ENCODE data around the gene UBE2A.
A peak's percentile ranks its signal among the peaks of the same experiment; 100 is the strongest.

The UBE2A gene

GRCh38 chrX:119606280-119607017 is 32.1 kb downstream of the UBE2A start, which contains the start of gene NKRF:
NKRF (minus strand) TSS chrX:119606424.
- peak; percentile 70 to 78 for DNase-seq (ENCODE audit: low read depth in 2 of 2, low spot score in 1 of 2)

GRCh38 chrX:119607018-119607389 is 32.6 kb downstream of the UBE2A start:
- DNase-seq (ENCODE audit: low read depth in 2 of 2, low spot score in 1 of 2): no peak

- DNase-seq (ENCODE audit: low read depth in 2 of 2, low spot score in 1 of 2): no peak
These were observed 40.4 kb downstream of the UBE2A start for GRCh38 chrX:119614776-119615175.

GRCh38 chrX:119617517-119618164 is 43.3 kb downstream of the UBE2A start:
- no peak for DNase-seq (ENCODE audit: low read depth in 2 of 2, low spot score in 1 of 2)

GRCh38 chrX:119618439-119618838 is 44.1 kb downstream of the UBE2A start:
- DNase-seq (ENCODE audit: low read depth in 2 of 2, low spot score in 1 of 2): no peak

- no peak for DNase-seq (ENCODE audit: low read depth in 2 of 2, low spot score in 1 of 2)
These were observed 48.2 kb downstream of the UBE2A start for GRCh38 chrX:119622356-119623232.

DNA sequence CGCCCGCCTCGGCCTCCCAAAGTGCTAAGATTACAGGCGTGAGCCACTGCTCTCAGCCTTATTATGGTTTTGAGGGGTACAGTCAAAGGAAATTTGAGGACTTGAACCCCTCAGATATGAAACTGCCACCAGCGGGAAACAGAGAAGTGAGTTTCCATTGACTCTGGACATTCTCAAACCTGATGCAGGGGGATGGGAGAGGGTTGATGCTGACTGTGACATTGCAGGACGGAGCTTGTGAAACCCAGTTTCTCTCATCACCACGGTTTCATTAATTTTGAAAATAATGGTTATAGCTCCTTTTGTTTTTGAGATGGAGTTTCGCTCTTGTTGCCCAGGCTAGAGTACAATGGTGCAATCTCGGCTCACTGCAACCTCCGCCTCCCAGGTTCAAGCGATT is 50.1 kb downstream of the UBE2A start:
- no peak for DNase-seq (ENCODE audit: low read depth in 2 of 2, low spot score in 1 of 2)

DNA sequence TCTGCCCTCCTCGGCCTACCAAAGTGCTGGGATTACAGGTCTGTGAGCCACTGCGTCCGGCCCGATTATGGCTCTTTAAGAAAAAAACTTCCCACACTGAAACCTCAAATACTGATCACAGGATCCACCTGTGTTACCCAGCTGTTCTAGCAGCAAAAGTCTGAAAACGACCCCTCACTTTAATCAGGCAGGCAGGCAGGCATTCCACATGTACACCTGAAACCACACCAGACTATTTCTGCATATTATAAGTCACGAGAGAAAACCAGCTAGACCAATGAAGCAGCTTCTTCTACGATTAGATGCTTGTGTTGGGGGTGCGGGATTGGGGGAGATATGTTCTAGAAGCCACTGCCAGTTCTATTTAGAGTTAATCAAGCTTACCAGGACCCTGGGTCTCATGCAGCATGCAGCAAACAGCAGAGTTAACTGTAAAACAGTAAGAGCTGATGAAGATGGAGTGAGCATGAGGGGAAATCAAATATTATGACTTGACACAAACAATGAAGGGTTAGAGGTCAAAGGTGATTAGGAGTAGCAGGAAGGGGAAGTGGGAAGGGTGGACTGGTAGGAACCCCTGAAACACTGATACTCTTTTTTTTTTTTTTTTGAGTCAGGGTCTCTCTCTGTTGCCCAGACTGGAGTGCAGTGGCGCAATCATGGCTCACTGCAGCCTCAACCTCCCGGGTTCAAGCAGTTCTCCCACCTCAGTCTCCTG is 50.7 kb downstream of the UBE2A start:
- no peak for DNase-seq (ENCODE audit: low read depth in 2 of 2, low spot score in 1 of 2)

- no peak for DNase-seq (ENCODE audit: low read depth in 2 of 2, low spot score in 1 of 2)
These were observed 51.5 kb downstream of the UBE2A start for GRCh38 chrX:119625843-119626242.
